Activated CD4-positive, alpha-beta T cell treated with anti-CD3 and anti-CD28 coated beads, Interleukin-2, amount 50 U/mL, for 16 hours (primary cell): ENCODE measurements around the gene GMDS.

Source experiments
- DNase-seq: peaks from one replicate; pipeline ENCODE4 v3.0.0-alpha.2; 2020

Gene GMDS

DNA sequence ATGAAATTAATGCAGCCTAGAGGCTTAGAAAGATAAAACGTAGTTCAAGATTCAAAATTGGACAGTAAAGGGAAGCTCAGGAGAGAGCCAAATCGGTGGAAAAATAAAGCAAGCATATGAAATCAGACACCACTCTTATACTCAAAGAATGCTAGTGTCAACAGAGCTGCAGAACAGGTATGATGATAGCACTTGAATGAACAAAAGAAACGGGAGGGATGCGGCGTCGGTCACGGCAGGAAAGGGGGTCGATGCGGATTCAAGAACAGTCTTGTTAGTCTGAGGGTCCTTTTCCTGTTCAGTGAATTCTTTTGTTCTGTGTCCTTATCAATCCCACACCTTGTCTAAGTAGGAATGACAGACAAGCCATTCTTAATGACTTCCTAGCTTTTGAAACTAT is 521.3 kb downstream of the GMDS start:
- no peak for DNase-seq

DNA sequence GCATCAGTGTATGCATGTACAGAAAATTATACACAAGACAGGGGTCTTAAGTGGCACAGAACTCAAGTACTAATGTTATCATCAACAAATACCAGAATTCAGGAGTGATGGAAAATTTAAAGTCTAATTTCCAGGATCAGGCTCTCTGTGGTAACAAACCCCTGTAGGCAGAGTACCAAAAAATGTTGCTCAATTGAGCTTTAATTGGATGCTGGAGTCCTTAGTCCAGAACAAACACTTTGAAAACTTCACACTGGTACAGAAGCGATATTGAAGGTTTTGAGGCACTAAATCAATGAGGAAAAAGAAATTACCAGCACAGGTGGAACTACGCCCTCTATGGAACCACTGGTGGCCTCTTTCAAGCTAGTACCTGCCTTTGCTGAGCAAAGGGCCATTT is 522.6 kb downstream of the GMDS start:
- DNase-seq, result no peak

DNA sequence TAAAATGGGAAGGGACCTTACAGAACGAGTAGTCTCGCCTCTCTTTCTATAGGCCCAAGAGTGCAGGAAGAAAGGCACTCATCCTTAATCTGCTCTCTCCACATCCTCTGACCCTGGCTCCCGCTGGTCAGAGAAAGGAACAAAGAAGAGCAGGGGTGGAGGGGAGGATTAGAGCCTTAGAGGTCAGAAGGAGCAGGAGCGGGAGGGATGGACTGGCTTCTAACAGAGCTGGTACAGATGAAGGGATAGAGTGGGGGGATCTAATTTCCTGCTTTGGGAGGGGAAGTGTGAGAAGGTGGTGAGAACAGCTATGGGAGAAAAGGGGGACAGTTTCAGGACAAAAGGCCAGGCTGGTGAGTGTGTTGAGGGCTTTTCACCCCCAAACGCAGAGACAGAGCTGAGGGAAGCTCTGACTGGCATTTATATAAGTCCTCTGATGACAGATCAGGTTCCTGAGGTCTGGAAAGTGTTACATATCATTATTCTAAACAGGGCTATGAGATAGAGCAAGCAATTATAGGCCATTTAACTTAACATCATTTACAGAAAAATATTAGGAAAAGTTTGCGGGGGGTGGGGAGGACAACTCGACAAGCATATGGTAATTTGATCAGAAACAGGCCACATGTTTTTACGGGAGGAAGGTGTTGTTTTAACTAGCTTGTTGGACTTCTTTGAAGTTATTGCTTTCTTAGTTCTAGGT is 524.6 kb downstream of the GMDS start:
- no peak for DNase-seq

DNA sequence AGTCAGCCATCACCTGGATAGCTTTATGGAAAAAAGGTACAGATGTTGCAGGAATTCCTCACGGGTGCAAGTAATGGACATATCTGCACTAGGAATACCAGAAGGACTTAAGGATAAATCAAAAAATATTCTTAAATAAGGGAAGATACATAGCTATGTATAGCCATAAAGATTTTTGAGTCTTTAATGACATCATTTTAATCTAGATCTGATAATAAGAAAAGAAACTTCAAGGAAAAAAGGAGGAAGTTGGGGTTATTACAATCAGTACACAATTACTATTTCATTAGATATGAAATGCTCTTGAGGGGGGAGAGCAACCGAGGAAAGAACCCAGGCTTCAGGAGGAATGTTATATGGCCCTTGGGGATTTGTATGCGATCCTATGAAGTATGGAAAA is 525.5 kb downstream of the GMDS start:
- DNase-seq, result no peak

DNA sequence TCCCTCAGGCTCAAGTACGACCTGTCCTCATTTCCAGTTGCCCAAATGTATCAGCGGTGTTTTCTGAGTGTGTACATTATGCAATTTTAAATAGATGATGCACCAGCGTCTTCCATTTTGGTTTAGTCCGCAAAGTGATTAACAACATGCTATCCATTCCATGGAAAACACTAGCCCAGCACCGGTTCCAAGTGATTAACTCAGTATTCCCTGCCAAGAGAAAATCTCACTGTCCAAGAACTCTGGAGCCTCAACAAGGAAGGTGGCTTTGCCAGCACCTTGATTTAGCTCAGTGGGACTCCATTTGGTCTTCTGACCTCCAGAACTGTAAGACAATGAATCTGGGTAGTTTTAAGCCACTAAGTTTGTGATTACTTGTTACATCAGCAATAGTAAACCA is 528.5 kb downstream of the GMDS start:
- DNase-seq, result no peak

DNA sequence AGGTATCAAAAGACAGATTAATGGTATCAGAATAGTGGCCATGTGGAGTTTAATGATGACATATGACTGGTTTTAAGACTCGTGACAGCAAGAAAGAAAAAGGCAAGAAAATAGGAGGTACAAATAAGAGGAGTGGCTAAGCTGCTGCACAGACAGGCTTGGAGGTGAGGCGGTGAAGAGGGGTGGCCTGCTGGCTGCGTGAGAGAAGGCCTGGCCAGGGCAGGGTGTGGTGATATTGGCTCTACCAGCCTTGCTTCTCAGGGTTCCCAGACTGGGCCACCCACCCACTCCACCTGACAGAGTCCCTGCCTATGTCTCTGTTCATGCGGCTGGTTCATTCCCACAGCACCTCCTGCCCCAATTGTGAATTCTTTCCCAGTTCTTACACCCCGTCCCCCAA is 529.0 kb downstream of the GMDS start:
- DNase-seq, result no peak

DNA sequence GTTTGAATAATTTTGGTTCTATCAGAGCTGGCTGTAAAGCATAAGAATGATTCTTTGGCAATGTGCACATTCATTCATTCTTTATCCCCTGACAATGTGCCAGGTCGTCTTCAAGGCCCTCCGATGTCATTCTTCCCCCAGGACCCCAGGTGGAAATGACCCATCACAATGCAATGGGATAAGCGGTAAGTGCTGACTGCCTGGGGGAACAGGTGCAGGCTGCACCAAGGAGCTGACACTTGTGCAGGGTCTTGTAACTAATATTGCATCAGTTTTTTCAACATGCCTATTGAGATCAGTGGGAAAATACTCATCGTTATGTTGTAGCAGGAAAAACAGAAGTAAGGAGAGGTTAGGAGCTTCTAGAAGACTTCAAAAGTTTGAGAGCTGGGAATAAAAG is 530.1 kb downstream of the GMDS start:
- DNase-seq, result no peak

DNA sequence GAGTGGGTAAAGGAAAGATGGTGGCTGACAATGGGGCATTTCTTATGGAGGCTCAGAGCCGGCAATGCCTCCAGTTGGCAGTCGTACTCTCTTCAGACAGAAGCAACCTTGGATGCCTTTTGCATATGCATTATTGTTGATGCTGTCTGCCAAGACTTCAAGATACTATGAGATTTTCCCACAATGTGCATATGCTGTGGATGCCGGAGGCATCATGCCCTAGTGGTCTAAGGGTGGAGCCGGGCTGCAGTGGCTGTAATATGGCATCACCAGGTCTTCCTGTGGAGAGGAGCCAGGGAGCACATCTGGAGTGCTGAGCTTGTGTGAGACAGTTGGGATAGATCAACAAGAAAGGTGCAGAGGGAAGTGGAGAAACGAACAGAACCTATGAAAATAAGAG is 530.8 kb downstream of the GMDS start:
- DNase-seq, result no peak

DNA sequence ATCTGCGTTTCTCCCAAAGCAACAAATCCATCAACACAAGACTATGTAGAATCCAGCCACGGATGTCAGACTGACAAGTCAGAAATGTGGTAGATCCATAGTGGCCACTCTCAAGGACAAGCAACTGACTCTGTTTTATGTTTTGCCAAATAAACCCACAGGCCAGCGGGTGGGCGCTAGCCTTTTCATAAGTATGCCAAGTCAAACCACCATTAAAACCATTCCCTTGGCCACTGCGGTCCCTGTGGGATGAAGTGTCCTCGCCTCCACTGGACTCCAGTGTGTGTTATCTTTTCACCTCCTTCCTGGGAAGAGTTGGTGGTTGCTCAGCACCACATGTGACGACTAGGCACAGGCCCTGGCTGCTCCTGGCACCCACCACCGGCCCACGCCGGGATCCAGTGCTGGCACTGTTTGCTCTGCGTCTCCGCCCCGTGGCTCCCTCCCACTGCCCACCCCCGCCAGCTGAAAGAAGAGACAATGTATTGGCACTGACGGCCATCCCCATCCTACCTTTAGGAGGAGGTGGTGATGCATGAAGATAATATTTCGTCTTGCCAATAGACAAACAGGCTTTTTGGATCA is 532.3 kb downstream of the GMDS start:
- DNase-seq, result no peak

DNA sequence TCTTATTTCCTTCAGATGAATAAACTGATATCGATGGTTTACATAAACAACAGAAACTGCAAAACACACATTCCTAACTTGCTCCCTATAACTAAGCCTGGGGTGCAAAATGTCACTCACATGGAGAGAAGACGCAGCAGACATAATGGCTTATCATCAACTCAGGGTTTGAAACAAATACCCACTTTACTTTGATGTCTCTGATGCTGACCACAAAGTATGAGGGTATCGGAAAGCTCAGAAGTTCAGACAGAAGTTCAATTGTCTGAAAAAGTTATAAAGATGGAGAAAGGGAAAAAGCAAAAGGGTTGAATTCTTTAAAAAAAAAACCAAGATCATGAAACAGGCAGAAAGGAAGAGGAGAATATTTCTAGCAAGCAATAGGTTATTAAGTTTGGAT is 533.0 kb downstream of the GMDS start:
- no peak for DNase-seq

DNA sequence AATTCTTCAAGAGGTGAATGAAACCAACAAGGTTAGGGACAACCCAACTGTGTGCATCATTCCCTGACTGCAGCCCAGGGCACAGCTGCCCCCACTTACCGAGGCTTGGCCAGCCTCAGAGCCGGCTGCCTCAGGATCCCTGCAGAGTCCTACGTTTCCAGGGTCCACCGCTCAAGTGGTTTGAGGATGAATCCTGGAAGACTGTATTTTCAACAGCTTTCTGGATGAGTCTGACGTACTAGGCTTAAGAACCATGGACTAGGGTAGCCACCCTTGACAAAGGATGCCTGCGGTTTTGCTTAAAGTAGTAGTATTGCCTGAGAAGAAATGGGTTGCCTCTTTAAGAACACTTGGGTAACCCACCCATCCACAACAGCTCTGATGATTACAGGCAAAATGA is 534.3 kb downstream of the GMDS start:
- no peak for DNase-seq

DNA sequence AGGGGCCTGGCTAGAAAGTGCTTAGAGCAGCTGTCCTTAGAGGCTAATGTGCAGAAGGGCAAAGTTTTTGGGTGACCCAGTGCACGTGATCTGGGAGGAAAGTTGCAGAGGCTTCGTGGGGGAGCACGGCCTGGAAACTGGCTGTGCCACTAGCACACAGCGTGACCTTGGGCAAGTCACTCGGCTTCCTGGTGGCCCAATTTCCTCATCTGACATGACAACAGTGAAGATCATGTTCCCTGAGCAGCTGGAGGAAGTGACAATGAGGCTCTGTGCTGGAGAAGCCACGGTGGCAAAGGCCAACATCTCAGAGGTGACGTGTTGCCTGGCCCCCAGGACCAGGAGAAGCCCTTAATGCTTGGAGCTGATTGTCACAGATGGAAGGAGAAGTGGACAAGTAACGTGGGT is 536.2 kb downstream of the GMDS start:
- no peak for DNase-seq

DNA sequence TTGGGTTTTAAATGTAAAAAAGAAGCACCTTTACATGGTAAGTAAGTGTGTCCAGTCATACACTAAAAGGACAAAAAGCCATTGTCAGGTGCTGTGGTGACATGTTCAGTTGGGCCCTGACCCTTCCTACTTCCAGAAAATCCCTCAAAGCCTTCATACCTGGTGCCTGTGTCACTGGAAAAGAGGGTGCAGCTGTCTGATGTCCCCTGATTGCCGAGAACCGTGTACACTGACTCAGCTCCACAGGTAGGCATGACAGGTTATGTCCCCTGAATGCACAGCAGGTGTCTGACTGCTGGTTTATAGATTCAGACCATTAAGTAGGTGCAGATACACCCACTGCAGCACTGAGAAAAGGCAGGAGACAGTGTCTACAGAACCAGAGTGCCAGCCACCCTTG is 536.6 kb downstream of the GMDS start:
- DNase-seq, result no peak

DNA sequence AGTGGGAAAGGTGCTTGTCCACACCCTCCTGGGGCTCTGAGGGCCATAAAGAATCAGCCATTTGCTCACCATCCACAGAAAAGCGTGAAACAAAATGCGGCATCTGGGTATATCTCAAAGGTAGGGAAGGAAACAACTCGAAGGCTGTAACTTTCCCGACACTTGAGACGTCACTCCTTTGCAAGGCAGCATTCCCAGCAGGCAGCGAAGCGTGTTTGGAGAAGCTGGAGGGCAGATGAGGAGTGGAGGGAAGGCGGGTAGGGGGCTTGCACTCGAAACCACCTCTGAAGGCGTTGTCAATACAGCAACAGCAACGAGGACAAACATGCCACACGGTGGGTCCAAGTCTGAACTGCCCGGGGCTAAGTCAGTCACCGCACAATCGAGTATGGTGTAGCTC is 537.3 kb downstream of the GMDS start:
- DNase-seq, result no peak

DNA sequence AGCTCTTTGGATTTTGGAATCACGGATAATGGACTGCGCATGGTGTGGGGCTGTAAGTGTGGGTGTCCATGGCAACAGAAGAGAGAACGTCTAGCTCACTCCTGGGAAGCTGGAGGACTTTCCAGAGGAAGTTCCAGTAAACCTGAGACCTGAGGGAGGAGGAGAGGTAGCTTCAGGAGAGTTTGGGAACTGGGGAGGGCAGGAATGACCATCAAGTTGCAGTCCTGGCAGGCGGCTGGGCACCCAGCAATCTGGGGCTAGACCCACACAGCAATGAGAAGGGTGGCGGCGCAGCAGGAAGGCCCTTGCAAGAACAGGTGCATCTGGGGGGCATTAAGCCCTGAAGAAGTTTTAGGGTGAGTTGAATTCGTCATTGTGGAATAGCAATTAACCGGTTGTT is 539.8 kb downstream of the GMDS start:
- no peak for DNase-seq

DNA sequence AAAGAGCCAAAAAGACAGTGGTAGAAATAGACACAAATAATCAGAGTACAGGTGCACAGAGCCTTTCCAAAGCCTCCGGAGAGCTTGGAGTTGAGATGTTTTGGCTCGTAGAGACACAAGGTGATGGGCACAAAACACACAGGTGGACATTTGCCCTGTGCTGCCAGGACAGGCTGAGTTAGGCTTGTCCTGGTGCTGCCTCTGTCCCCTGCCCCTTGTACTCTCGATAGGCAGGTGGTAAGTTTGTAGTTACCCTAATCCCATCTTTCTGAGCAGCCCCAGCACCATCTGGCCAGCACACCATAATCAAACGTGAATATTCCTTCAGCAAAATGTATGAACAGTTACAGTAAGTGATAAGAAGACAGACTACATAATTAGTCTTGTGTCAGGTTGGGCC is 540.2 kb downstream of the GMDS start:
- no peak for DNase-seq

DNA sequence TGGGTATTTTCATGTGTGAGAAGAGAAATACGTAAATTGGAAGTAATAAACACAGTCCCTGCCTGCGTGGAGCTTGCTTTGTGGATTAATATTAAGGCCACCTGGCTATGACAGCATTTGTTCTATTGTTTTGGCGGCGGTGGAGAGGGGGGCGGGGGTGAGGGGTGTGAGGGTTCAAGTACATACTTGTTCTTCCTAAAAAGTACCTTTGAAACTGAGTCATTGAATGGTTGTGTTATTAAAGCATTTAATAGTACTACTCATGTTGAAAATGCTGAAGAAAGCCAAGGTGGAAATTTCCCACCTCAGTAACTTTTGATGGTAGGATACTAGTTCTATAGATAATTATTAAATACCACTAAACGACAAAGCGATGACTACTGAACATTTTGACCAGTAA is 540.7 kb downstream of the GMDS start:
- DNase-seq, result no peak

DNA sequence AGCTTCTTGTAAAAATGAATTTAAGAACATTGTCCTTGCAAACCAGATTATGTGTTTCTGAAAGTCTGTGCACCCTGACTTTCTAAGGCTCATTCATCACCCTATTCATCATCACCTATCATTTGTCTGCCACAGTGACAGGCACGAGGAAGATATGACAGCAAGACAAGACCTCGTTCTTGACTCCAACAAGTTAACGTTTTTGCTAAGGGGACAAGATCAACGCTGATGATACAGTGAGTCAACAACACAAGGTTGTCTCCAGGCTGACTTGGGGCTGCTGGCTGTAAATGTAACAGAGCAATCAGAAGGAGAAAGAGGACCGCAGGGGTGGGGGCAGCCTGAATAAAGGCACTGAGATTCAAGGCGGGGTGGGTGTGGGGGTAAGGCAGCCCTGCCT is 541.5 kb downstream of the GMDS start:
- no peak for DNase-seq

DNA sequence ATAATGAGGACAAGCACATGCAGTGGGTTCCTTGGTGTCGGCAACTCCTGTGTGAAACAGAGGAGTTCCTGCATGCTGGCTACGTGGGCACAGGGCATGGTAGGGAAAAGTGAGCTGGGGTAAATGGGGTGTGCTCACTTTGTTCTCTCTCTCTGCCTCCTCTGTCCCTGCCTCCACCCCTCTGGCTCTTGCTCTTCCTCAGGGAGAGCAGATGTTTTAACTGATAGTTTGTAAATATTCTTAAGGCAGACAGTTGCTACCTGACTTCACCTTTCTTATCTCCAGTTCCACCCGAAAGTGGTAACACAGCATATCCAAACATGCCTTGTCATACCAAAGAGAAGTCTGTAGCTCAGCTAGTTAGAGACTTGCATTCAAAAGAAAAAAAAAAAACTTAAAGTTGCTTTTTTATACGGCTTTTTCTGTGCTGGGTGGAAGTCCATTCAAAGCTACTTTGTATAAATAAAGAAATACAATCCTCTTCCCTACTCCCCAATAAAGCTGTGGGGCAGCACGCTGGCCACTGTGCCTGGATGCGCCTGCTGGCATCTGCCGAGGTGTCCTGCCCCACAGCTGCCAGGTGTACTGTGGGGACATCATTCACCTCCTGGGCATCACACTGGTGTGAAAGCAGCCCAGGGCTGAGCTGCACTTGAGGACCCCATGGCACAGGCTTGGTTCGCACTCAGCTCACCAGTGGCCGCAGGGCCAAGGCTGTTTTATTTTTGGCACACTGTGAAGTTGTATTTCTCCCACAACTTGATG is 542.1 kb downstream of the GMDS start:
- DNase-seq, result no peak

DNA sequence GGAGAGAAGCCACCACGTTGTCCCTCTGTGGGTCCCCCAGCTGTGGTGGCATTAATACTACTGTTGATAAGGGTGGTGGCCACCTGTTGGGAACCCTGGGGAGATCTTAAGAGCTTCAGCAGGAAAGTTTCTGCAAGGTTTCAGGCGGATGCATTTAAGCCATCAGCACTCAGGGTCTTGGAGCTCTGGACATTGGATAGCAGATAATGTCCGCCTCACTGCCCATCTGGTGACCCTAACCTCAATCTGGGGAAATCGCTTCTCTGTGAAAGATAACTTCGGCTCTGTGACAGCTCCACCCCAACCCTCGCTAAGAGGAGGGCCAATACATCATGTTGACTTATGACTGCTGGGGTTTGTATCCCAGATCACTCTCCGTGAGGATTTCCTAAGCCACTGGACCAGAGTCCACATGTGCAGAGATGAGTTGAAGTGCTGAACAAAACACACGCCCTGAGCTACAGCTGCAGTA is 542.8 kb downstream of the GMDS start:
- no peak for DNase-seq

DNA sequence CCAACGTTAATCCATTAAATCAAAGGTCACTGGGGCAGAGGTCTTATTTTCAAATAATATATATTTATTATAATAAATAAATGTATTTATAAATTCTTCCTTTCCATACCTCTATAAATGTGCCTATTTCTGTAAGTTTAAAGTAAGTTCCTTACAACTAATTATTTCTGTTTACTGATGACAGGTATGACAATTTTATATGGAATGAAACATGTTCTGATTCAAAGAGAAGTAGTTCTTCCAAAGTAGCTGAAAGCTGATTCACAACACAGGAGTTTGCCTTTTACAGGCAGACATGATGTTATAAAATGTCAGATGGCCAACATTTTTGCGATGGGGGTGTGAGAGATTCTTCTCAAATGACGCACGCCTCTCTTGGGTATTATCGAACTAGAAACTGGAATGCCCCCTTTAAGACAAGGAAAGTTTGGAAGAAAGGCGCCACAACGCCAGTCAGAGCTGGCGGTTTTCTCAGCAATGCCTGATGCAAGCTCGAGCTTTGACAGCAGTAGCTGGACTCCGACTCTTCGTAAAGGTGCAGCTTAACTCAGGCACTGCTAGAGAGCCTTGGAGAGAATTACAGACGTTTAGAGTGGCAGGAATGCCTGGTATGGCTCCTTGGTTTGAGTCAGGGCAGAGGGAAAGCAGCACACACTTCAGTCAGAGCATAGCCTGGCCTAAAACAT is 543.6 kb downstream of the GMDS start:
- DNase-seq, result no peak

DNA sequence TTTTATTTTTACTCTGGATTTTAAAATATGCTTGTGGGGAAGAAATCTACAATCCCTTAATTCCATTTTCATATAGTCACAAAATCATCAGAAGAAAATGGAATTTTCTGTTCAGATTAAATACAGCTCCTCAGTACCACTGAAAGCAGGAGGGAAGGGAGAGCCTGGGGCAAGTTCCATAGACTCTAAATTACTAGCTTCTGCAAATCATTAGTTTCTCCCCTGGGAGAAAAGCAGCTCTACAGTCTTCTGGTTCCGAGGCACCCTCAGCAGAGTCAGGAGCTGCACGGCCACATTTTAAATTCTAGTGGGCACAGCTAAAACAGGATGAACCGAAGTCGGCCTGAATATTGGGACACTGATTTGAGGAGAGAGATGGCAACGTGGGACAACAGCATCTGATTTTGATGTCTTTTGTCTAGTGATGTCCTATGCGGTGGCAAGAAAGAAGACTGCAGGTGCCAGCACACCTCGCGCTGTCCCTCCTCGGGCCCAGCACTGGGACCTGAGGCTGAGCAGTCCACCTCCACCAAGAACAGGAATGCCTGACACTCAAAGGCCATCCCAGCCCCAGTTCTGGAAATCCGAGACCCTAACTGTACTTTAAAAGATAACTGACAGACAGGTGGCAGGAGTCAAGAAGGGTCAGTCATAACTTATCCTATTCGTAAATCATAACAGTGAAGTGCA is 545.0 kb downstream of the GMDS start:
- DNase-seq, result no peak

DNA sequence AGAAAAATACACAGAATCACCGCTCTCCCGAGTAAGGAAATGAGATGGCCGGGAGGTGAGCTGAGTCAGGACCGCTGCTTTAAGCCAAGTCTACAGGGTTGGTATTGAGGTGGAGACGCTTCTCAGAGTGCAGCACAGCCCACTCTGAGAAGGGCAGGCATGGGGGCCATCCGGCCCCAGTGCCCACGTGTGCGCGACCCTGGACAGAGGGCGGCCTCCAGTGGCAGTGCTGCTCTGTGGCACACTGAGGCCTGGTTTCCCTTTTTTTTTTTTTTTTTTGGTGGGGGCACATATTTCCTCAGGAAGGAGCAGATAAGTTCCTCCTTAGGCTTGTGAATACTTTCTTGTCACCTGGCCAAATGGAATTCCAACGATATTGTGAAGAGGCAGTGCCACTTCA is 546.9 kb downstream of the GMDS start:
- DNase-seq, result no peak
